Naive thymus-derived CD4-positive, alpha-beta T cell (primary cell): ENCODE data around the gene EPPIN. TPM values are rescaled to one million over a fixed set of nuclear protein-coding genes. Genes with fewer than 3 reads are reported as not detected.

ENCODE experiments used
- ATAC-seq: fragments of 150-1000 bp; cut with Tn5 transposase; 2 replicates; pipeline ENCODE4 v1.10.0; 2021; ENCODE audit warnings: mild to moderate bottlenecking, moderate library complexity
- CTCF ChIA-PET: fragments of 350-600 bp; sonication (Branson Sonifier 250); formaldehyde crosslinking; loops from one replicate; lab custom pipeline; 2021; ENCODE audit warnings: antibody characterized with exemption; lab: Charles Lee
- POLR2A ChIA-PET: fragments of 350-600 bp; sonication (Branson Sonifier 250); formaldehyde crosslinking; loops from one replicate; lab custom pipeline; 2021; ENCODE audit warnings: antibody characterized with exemption, inconsistent platforms; lab: Charles Lee
- DNase-seq, 9 donors: peaks; one replicate each; pipeline versions ENCODE4 v3.0.0 to v3.0.0-alpha.2; 2020 to 2022; ENCODE audit warnings: mixed read lengths in 1 of 9
- H3K27ac ChIP-seq: one replicate; pipeline ENCODE4 v1.7.0; 2013; ENCODE audit warnings: mild to moderate bottlenecking, low read depth, low read length, moderate library complexity
- H3K27me3 ChIP-seq, 2 donors: one replicate each; pipeline ENCODE4 v1.7.0; 2013; ENCODE audit warnings: low read length in 2 of 2, mild to moderate bottlenecking in 2 of 2, moderate library complexity in 2 of 2; ENCODE audit not compliant: control insufficient read depth in 2 of 2, insufficient read depth in 2 of 2
- H3K36me3 ChIP-seq, 3 experiments: 1 replicate in 2 of 3; 2 replicates in 1 of 3; pipeline ENCODE4 v1.7.0; 2013; ENCODE audit warnings: low read length in 3 of 3, mild to moderate bottlenecking in 3 of 3, moderate library complexity in 1 of 3; ENCODE audit not compliant: insufficient read depth in 3 of 3, control insufficient read depth in 2 of 3
- H3K4me1 ChIP-seq, 2 donors: one replicate each; pipeline ENCODE4 v1.7.0; 2013; ENCODE audit warnings: low read length in 2 of 2, mild to moderate bottlenecking in 2 of 2, moderate library complexity in 1 of 2; ENCODE audit not compliant: control insufficient read depth in 2 of 2, insufficient read depth in 2 of 2
- H3K4me3 ChIP-seq: 2 replicates; pipeline ENCODE4 v1.7.0; 2013; ENCODE audit warnings: mild to moderate bottlenecking, low read length
- H3K9me3 ChIP-seq, 3 experiments: 1 replicate in 2 of 3; 2 replicates in 1 of 3; pipeline ENCODE4 v1.7.0; 2013; ENCODE audit warnings: low read length in 3 of 3; ENCODE audit not compliant: control insufficient read depth in 2 of 3
- H3K27ac Mint-ChIP-seq, 9 donors: one replicate each; pipeline ENCODE4 v1.8.0; 2020 to 2022; ENCODE audit warnings: mixed read lengths in 9 of 9, mild to moderate bottlenecking in 8 of 9, moderate library complexity in 5 of 9, inconsistent platforms in 2 of 9
- H3K27me3 Mint-ChIP-seq, 5 donors: one replicate each; pipeline ENCODE4 v1.8.0; 2021 to 2022; ENCODE audit warnings: mixed read lengths in 5 of 5, mild to moderate bottlenecking in 1 of 5
- H3K36me3 Mint-ChIP-seq, 5 donors: one replicate each; pipeline ENCODE4 v1.8.0; 2020 to 2022; ENCODE audit warnings: mixed read lengths in 5 of 5, mild to moderate bottlenecking in 3 of 5, inconsistent platforms in 1 of 5
- H3K4me1 Mint-ChIP-seq, 7 donors: one replicate each; pipeline ENCODE4 v1.8.0; 2020 to 2022; ENCODE audit warnings: mixed read lengths in 7 of 7, mild to moderate bottlenecking in 3 of 7, inconsistent platforms in 1 of 7
- H3K4me3 Mint-ChIP-seq, 10 donors: one replicate each; pipeline ENCODE4 v1.8.0; 2020 to 2022; ENCODE audit warnings: mild to moderate bottlenecking in 10 of 10, mixed read lengths in 10 of 10, moderate library complexity in 6 of 10, inconsistent platforms in 2 of 10
- H3K9me3 Mint-ChIP-seq, 11 donors: one replicate each; pipeline ENCODE4 v1.8.0; 2020 to 2022; ENCODE audit warnings: mixed read lengths in 11 of 11, mild to moderate bottlenecking in 4 of 11, inconsistent platforms in 1 of 11, moderate library complexity in 1 of 11
- intact Hi-C, 2 donors: fragments of 100-400 bp; cut with micrococcal nuclease; formaldehyde crosslinking; loops; one replicate each; pipeline ENCODE4 v1.15.1; 2023
- polyA plus RNA-seq, 2 donors: library from polyadenylated mRNA; unstranded; fragments of 300-500 nt; fragmentation: Illumina TruSeq; gene quantifications; one replicate each; pipeline ENCODE4 v1.2.3, GENCODE V29; 2021
- total RNA-seq, 6 experiments: library from RNA in 5 of 6; stranded (reverse) in 5 of 6; gene quantifications; 1 replicate in 5 of 6; 2 replicates in 1 of 6; pipeline ENCODE4 v1.2.3 and lab custom pipeline; 2021 to 2026

Gene EPPIN
- total and polyA plus RNA-seq, 7 experiments from 2014 or later = not detected

GRCh38 chr20:45495501-45495941 lies 51.7 kb downstream of the EPPIN start:
- DNase-seq = no peak
- CTCF ChIA-PET = no interaction called here
- POLR2A ChIA-PET = no interaction called here
- no peak overlapping the region for H3K27ac Mint-ChIP-seq
- Histone ChIP-seq H3K27ac (no peak overlapping the region), H3K9me3 (no peaks in the 10 kb centered on the region), H3K36me3 (no peaks in the 10 kb centered on the region), H3K4me3 (no peak overlapping the region), H3K4me1 (no peaks in the 10 kb centered on the region), H3K27me3 (no peaks in the 10 kb centered on the region)
- intact Hi-C loops = no loop called here
- peaks cover 12 to 39% (median 19%) of the 10 kb centered on the region in 5 donors for H3K27me3 Mint-ChIP-seq
- ATAC-seq = peak; percentile 67
- H3K36me3 Mint-ChIP-seq = peaks cover 0 to 5% (median 0%) of the 10 kb centered on the region in 5 donors
- H3K4me3 Mint-ChIP-seq = no peak overlapping the region
- H3K9me3 Mint-ChIP-seq = peaks cover 0 to 2% (median 0%) of the 10 kb centered on the region in 11 donors
- H3K4me1 Mint-ChIP-seq = no peaks in the 10 kb centered on the region

Other genes starting within 250 kb of the EPPIN start
- not detected for gene RBPJL, start 240.6 kb downstream of the EPPIN start, total RNA-seq
- gene RBPJL, start 240.6 kb downstream of the EPPIN start, polyA plus RNA-seq = not detected
- gene MATN4, start 239.1 kb downstream of the EPPIN start, total RNA-seq = 1 to 10 TPM in 1 of 5 experiments, not detected in 4; 2.3 TPM
- gene MATN4, start 239.1 kb downstream of the EPPIN start, polyA plus RNA-seq = not detected
- 10 to 100 TPM in 1 of 5 experiments, 1 to 10 TPM in 1, under 1 TPM in 3; 0.38 to 46.7 (median 0.56) TPM for gene SDC4, start 199.0 kb downstream of the EPPIN start, total RNA-seq
- gene SDC4, start 199.0 kb downstream of the EPPIN start, polyA plus RNA-seq = under 1 TPM in 1 of 2 donors, not detected in 1; 0.21 TPM
- gene SYS1, start 184.2 kb downstream of the EPPIN start, total RNA-seq = 100 to 1,000 TPM in 1 of 5 experiments, 10 to 100 TPM in 4; 23.9 to 111 (median 67.1) TPM
- 10 to 100 TPM; 34.5 to 42.3 TPM for gene SYS1, start 184.2 kb downstream of the EPPIN start, polyA plus RNA-seq
- gene TP53TG5, start 169.1 kb downstream of the EPPIN start, total RNA-seq = under 1 TPM in 3 of 5 experiments, not detected in 2; 0.19 to 0.48 (median 0.46) TPM
- under 1 TPM; 0.14 to 0.24 TPM for gene TP53TG5, start 169.1 kb downstream of the EPPIN start, polyA plus RNA-seq
- 10 to 100 TPM; 12.2 to 22.7 (median 16.3) TPM for gene DBNDD2, start 139.1 kb downstream of the EPPIN start, total RNA-seq
- gene DBNDD2, start 139.1 kb downstream of the EPPIN start, polyA plus RNA-seq = 10 to 100 TPM; 15.3 to 22.9 TPM
- gene PIGT, start 131.3 kb downstream of the EPPIN start, total RNA-seq = 100 to 1,000 TPM in 1 of 5 experiments, 10 to 100 TPM in 4; 78.7 to 140 (median 85.0) TPM
- gene PIGT, start 131.3 kb downstream of the EPPIN start, polyA plus RNA-seq = 10 to 100 TPM; 82.7 to 98.9 TPM
- gene WFDC2, start 77.6 kb downstream of the EPPIN start, total RNA-seq = 1 to 10 TPM in 2 of 5 experiments, under 1 TPM in 2, not detected in 1; 0.36 to 1.7 (median 1.0) TPM
- not detected for gene WFDC2, start 77.6 kb downstream of the EPPIN start, polyA plus RNA-seq
- not detected for gene SPINT3, start 31.8 kb downstream of the EPPIN start, total RNA-seq
- gene SPINT3, start 31.8 kb downstream of the EPPIN start, polyA plus RNA-seq = not detected
- not detected for gene WFDC6, start 7.9 kb downstream of the EPPIN start, total RNA-seq
- not detected for gene WFDC6, start 7.9 kb downstream of the EPPIN start, polyA plus RNA-seq
- not detected for gene WFDC8, start 31.9 kb upstream of the EPPIN start, total RNA-seq
- gene WFDC8, start 31.9 kb upstream of the EPPIN start, polyA plus RNA-seq = not detected
- gene WFDC10A, start 82.3 kb upstream of the EPPIN start, total RNA-seq = not detected
- gene WFDC10A, start 82.3 kb upstream of the EPPIN start, polyA plus RNA-seq = not detected
- not detected for gene WFDC9, start 83.9 kb upstream of the EPPIN start, total RNA-seq
- not detected for gene WFDC9, start 83.9 kb upstream of the EPPIN start, polyA plus RNA-seq
- not detected for gene WFDC11, start 122.8 kb upstream of the EPPIN start, total RNA-seq
- not detected for gene WFDC11, start 122.8 kb upstream of the EPPIN start, polyA plus RNA-seq
- not detected for gene WFDC13, start 154.6 kb upstream of the EPPIN start, total RNA-seq
- not detected for gene WFDC13, start 154.6 kb upstream of the EPPIN start, polyA plus RNA-seq
- not detected for gene WFDC10B, start 157.6 kb upstream of the EPPIN start, total RNA-seq
- gene WFDC10B, start 157.6 kb upstream of the EPPIN start, polyA plus RNA-seq = not detected
- gene SPINT4, start 174.9 kb upstream of the EPPIN start, total RNA-seq = not detected
- gene SPINT4, start 174.9 kb upstream of the EPPIN start, polyA plus RNA-seq = not detected
- gene WFDC3, start 244.5 kb upstream of the EPPIN start, total RNA-seq = not detected
- gene WFDC3, start 244.5 kb upstream of the EPPIN start, polyA plus RNA-seq = not detected
- 10 to 100 TPM; 13.1 to 31.7 (median 18.8) TPM for gene DNTTIP1, start 244.6 kb upstream of the EPPIN start, total RNA-seq
- gene DNTTIP1, start 244.6 kb upstream of the EPPIN start, polyA plus RNA-seq = 10 to 100 TPM; 39.2 to 40.3 TPM